GM21360 (cell line): ENCODE measurements around the gene DNAJC18.

ENCODE experiments used
- ATAC-seq: cut with Tn5 transposase; IDR thresholded peaks from one replicate; pipeline ENCODE4 v1.9.1; 2021; ENCODE audit warnings: mild to moderate bottlenecking, moderate library complexity; ENCODE audit not compliant: unreplicated experiment

Gene DNAJC18

DNA sequence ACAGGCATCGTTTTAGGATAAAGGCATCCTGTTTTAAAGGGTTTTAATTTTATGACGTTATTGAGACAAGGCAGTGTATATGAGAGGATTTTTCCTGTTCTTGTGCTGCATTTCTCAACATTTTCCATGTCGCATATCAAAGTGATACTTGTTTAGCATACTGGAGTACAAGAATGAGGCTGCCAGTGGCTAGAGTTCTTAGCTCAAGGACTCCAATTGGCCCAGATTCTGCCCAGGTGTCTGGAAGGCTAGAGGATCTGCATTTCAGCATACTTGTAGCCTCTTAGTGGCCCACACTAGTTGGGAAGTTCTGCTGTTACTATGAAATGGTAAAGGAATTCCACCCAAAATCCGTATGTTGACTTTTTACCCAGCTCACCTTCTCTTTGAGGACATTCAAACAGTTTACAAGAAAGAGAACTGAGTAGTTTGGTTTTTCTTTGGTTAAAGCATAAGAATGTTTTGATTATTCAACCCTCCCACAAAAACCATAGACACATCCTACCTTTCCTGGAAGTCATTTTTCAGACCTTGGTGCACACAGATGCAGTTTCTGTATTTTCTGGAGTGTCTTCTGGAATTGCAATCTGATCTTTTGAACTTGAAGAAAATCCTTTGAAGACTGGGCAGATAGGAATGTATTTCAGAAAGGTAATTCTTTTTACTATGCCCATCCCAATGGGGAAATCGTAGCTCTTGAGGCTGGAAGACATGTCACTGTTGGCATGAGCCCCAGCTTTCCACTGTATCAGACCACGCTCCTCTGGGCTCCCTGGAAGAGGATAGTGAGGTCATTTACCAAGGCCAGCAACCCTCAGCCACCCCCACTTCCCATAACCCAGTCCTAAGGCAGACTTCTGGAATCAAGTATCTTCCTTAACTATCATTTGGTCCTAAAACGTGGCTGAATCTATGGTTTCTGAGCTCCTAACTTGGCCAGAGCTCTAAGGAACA, 67.6 kb downstream of the DNAJC18 start:
- no peak for ATAC-seq

DNA sequence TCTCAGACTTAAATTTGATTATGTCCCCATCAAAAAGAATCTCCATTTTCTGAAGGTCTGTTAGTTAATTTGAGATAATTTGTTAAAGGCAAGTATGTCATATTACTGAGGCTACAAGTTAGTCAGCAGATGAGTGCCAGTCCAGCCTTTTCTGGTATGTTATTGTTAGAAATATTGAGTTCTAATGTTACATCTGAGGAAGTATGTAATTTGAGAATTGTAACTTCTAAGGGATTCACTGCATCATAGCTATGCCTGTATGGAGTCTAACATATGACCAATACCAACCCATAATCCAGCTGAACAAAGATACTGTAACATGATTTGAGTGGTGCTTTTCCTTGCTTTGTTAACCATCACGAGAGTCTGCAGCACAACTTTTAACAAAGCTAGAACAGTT, 70.1 kb downstream of the DNAJC18 start:
- no peak for ATAC-seq

DNA sequence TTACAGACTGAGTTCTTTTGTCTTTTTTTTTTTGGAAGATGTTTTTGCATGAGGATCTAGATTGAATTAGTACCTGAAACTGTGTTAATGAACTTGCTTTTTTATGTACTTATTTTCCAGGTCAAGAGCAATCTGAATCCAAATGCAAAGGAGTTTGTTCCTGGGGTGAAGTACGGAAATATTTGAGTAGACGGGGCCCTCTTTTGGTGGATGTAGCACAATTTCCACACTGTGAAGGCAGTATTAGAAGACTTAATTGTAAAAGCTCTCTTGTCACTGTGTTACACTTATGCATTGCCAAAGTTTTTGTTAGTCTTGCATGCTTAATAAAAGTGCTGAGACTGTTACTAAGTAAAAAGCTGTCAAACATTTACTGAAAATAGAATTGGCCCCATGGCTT, 70.7 kb downstream of the DNAJC18 start:
- no peak for ATAC-seq

DNA sequence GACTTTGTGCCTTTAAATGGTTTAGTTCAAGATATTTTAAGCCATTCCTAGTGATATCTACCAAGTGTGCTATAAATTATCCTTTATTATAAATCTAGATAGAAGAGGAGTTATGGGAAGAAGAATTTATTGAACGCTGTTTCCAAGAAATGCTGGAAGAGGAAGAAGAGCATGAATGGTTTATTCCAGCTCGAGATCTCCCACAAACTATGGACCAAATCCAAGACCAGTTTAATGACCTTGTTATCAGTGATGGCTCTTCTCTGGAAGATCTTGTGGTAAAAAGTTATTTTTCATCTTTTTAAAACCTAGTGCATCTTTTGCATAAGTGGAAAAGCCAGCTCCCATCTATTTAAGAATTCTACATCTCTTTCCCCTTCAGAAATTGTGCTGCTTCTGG, 74.9 kb downstream of the DNAJC18 start:
- no peak for ATAC-seq

DNA sequence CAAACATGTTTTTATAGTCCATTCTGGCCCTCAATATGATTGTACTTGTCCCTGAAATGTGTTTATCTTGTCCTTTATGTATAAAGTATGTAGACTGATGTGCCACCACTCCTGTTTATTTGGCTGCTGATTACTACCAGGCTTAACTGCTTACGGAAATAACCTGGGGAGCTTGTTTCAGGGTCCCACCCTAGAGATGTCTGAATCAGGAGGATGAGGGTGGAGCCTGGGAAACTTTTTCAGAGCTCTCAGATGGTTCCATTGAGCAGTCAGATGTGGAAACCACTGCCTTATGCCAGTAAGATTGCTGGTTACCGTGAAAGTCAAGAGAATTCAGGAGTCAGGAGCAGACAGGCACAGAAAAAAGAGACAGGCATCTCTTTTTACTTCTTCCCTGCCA, 75.4 kb downstream of the DNAJC18 start:
- ATAC-seq: no peak

DNA sequence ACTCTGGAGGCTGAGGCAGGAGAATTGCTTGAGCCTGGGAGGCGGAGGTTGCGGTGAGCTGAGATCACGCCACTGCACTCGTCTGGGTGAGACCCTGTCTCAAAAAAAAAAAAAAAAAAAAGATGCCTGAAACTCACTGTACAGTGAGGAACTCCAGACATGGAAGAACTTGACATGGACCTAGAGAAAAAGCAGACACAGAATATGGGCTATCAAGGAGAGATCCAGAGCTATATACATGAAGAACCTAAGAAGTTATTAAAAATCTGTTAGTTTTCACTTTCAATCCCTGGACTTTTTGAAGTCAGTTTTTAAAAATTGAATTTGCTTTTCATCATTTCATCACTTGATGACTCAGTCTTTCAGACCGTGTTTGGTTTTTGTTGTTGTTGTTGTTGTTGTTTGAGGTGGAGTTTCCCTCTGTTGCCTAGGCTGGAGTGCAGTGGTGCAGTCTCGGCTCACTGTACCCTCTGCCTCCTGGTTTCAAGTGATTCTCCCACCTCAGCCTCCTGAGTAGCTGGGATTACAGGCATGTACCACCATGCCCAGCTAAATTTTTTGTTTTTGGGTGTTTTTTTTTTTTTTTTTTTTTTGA, 77.4 kb downstream of the DNAJC18 start:
- no peak for ATAC-seq

DNA sequence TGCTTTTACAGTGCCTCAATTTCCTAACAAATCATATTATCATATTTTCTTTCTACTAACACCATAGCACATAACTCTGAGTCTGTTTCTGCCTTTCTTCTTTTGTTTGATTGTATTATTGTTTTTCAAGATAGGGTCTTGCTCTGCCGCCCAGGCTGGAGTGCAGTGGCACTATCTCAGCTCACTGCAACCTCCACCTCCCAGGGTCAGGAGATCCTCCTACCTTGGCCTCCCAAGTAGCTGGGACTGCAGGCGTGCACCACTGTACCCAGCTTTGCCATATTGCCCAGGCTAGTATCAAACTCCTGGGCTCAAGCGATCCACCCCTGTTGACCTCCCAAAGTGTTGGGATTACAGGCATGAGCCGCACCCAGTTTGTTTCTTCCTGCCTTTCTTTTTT, 78.9 kb downstream of the DNAJC18 start:
- no peak for ATAC-seq
